GM12872 (cell line): Measurements from ENCODE around the gene CLEC6A.

Source experiments
- TF ChIP-seq, protein P1 (sequence below): IDR thresholded peaks from 3 replicates; pipeline ENCODE4 v1.5.1; 2011; ENCODE audit warnings: low read depth, mild to moderate bottlenecking, low read length, moderate library complexity; ENCODE audit not compliant: insufficient read depth

CLEC6A gene

DNA sequence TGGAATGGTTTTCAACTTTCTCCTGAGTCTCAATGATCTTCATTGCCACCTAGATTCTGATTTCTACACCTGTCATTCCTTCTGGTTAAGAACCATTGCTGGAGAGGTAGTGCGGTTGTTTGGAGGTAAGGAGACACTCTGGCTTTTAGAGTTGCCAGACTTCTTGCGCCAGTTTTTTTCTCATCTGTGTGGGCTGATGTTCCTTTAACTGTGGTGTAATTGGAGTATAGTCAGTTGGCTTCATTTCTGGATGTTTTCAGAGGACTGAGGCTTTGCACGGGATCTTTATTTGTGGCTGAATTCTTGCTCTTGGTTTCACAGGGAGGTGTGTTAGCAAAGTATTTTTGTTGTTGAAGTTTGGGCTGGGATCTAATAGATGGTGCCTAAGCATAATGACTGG lies 51.8 kb downstream of the CLEC6A start:
- TF ChIP-seq, protein P1, sequence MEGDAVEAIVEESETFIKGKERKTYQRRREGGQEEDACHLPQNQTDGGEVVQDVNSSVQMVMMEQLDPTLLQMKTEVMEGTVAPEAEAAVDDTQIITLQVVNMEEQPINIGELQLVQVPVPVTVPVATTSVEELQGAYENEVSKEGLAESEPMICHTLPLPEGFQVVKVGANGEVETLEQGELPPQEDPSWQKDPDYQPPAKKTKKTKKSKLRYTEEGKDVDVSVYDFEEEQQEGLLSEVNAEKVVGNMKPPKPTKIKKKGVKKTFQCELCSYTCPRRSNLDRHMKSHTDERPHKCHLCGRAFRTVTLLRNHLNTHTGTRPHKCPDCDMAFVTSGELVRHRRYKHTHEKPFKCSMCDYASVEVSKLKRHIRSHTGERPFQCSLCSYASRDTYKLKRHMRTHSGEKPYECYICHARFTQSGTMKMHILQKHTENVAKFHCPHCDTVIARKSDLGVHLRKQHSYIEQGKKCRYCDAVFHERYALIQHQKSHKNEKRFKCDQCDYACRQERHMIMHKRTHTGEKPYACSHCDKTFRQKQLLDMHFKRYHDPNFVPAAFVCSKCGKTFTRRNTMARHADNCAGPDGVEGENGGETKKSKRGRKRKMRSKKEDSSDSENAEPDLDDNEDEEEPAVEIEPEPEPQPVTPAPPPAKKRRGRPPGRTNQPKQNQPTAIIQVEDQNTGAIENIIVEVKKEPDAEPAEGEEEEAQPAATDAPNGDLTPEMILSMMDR: no peak

DNA sequence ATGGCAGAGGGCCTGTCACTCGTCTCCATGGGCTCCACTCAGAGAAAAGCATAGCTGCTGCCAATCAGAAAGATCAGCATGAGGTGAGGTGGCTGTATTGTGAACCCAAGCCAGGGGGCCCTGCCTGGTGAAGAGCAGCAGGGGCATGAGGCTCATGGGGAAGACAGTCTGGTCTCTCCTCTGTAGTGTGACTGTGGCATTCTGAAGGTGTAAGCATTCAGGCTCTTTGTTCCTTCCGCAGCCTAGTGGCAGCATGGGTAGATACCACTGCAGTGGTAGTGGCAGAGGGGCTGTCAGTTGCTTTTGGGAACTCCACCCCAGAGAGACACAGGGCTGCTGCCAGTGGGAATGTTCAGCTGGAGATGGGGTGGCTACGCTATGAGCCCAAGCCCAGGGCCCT lies 52.5 kb downstream of the CLEC6A start:
- TF ChIP-seq, protein P1: no peak

DNA sequence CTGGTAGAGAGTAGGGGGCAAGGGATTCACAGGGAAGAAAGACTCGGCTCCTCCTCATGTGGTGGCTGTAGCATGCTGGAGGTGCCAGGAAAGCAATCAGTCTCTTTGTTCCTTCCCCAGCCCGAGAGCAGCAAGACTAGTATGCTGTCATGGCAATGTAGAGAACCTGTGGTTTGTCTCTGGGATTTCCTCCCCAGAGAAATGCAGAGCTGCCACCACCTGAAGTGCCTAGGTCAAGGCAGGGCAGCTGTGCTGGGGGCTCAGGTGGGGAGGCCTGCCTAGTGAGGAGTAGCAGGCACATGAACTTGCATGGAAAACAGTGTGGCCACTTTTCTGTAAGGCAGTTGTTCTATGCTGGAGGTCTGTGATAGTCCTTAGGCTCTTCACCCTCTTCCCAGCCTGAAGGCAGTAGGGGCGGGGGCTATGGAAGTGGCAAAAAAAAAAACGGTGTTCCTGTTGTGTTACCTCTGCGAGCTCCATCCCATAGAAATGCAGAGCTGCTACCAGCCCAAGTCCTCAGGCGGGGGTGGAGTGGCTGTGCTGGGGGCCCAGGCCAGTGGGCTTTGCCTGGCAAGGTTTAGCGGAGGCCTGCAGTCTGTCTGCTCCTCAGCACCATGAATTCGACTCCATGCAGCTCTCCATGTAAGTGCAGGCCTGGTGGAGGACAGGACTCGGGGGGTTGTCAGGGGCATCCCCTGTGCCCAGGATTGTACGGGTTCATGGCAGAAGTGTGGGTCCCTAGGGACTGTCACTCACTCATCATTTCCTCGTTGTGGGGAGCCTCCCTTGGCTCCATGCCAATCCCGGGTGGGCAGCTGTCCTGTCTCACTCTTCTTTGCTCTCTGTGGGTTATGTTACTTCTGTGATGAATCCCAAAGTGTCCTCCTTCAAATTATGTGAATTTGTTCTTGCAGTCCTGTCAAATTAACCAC lies 53.4 kb downstream of the CLEC6A start:
- TF ChIP-seq, protein P1: no peak

DNA sequence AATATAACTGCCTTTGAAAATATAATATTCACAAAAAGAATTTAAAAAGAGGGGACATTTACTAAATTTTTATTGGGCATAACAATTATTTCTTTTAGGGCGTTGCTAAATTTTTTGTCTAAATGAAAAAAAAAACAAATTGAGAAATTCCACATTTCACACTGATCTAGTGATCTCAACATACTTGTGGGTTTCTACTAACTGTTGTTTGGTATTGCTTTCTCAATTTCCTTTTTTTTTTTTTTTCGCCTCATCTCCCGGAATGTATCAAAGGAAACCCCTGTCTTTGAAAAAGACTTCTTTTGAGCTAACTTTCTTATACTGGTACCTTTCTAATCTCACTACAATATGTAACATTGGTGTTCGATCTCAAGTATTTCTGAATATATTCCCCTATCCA lies 57.5 kb downstream of the CLEC6A start, which contains the start of gene CLEC4D:
CLEC4D (plus strand) TSS at position 248 of the 400 bp plus-strand sequence. CDS start 230 bp downstream, outside the sequence.
- TF ChIP-seq, protein P1: no peak

DNA sequence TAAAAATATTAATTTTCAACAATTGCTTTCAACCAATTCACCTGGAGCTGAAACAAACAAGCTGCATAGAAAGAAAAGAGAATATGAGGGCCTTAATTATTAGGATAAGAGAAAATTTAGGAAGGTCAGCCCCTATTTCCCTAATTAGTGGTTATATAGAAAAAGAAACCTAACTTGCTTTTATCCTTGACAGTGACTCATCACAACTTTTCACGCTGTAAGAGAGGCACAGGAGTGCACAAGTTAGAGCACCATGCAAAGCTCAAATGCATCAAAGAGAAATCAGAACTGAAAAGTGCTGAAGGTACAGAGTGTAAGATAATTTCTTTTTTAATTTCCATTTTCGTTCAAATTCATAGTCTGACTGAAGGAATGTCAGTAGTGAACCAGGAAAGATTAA lies 62.2 kb downstream of the CLEC6A start:
- TF ChIP-seq, protein P1: no peak

DNA sequence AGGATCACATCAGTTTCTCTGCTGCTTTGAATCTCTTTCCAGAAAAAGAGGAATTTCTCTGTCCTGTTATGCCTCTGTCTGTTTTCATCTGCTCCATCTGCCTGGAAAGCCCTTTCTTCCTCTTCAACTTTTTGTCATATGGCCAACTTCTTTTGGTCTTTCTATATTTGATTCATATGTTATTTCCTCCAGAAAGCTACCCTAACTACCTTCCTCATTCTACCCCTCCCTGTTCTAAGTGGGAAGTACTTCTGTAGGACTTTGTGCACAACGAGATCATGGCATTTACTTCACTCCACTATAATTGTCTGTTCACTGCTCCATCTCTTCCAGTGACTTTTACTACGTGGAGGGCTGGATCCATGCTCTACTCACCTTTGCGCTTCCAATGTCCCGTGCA lies 63.4 kb downstream of the CLEC6A start:
- TF ChIP-seq, protein P1: no peak

DNA sequence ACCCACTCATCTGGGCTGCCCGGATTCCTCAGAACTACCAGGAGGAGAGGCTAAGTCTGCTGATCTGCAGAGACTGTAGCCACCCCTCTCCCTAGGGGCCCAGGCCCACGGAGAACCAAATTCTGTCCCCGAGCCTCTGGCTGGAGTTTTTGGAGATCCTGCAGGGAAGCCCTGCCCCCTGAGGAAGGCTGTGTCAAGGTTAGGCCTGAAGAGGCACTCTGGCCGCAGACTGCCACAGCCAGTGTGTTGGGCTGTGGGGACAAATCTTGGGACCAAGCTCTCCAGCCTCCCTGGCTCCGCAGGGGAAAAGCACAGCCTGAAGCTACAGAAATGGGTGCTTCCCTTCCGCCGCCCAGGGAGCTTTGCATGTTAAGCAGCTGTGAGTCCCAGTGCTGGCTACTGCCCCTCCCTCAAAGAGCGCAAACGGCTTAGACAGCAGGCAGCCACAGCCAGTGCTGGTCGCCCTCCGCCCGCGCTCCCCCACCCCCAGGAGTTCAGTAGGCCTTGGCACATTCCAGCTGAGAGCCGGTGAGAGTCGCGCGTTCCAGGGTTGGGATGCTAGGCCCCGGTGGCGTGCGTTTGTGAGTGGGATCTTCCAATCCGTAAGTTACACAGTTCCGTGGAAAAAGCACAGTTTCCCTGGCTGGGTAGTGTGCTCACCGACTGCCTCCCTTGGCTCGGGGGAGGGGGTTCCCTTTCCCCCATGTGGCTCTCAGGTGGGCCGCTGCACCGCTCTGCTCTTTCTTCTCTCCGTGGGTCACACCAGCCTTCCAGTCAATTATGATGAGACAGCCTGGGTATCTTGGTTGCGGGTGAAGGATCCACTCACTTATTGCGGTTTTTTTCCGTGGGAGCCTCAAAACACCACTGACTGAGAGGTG lies 71.7 kb downstream of the CLEC6A start:
- TF ChIP-seq, protein P1: no peak
